ENCODE measurements around the gene MMP1.
A peak's percentile ranks its signal among the peaks of the same experiment; 100 is the strongest.

Gene MMP1

DNA sequence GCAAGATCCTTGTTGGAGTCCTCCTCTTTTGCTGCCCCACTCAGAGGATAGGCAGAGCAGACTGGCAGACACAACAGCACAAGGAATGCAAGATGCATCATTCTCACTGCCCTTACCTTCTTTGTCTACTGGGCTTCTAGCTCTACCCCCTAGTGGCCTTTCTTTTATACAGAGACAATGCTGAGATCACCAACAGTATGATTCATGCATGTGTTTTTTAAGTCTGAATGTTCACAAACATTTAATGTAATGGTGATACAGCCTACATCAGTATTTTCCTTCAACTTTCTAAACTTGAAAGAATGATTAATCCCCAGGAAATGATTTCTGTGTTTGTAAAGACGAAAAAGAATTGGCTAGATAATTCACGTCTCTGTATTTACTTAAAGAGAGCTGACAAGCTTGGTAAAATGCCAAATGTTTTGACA lies 17.5 kb downstream of the MMP1 start, which contains the start of gene MMP10:
TSS of gene MMP10 (minus strand) at position 138 of the 428 bp plus-strand sequence. CDS start at position 101, 37 bp downstream.
- FAIRE-seq (no peak), DNase-seq (ENCODE audit: insufficient read length, low spot score) (no peak)
- TF ChIP-seq, protein P1, sequence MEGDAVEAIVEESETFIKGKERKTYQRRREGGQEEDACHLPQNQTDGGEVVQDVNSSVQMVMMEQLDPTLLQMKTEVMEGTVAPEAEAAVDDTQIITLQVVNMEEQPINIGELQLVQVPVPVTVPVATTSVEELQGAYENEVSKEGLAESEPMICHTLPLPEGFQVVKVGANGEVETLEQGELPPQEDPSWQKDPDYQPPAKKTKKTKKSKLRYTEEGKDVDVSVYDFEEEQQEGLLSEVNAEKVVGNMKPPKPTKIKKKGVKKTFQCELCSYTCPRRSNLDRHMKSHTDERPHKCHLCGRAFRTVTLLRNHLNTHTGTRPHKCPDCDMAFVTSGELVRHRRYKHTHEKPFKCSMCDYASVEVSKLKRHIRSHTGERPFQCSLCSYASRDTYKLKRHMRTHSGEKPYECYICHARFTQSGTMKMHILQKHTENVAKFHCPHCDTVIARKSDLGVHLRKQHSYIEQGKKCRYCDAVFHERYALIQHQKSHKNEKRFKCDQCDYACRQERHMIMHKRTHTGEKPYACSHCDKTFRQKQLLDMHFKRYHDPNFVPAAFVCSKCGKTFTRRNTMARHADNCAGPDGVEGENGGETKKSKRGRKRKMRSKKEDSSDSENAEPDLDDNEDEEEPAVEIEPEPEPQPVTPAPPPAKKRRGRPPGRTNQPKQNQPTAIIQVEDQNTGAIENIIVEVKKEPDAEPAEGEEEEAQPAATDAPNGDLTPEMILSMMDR (IDR thresholded peaks at IDR 0.05; ENCODE audit: insufficient read depth, missing control alignments), result peak; percentile 38

DNA sequence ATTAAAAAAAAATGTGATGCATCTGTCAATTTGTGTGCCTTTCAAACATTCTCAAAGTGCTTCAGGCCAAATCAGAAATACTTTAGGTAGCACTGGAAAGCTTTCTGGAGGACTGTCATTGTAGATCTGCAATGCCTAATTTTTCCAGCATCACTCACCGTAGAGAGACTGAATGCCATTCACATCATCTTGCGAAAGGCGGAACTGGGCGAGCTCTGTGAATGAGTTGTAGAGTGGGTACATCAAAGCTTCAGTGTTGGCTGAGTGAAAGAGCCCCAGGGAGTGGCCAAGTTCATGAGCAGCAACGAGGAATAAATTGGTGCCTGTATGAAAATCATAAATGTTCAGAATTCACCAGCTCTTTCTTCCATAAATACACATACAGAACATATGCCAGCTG lies 21.5 kb downstream of the MMP1 start:
- TF ChIP-seq, protein P1 (IDR thresholded peaks at IDR 0.05; ENCODE audit: insufficient read depth, missing control alignments), result no peak
- no peak for DNase-seq (ENCODE audit: insufficient read length, low spot score)
- FAIRE-seq, result no peak

GRCh38 chr11:102773386-102773785 lies 24.6 kb downstream of the MMP1 start:
- no peak for DNase-seq (ENCODE audit: insufficient read length, low spot score)
- TF ChIP-seq, protein P1 (IDR thresholded peaks at IDR 0.05; ENCODE audit: insufficient read depth, missing control alignments), result no peak
- no peak for FAIRE-seq

GRCh38 chr11:102771351-102771750 lies 26.6 kb downstream of the MMP1 start:
- FAIRE-seq, result no peak
- TF ChIP-seq, protein P1 (IDR thresholded peaks at IDR 0.05; ENCODE audit: insufficient read depth, missing control alignments), result no peak
- DNase-seq (ENCODE audit: insufficient read length, low spot score), result no peak

GRCh38 chr11:102770191-102770590 lies 27.8 kb downstream of the MMP1 start:
- no peak for DNase-seq (ENCODE audit: insufficient read length, low spot score)
- no peak for FAIRE-seq
- TF ChIP-seq, protein P1 (IDR thresholded peaks at IDR 0.05; ENCODE audit: insufficient read depth, missing control alignments), result no peak

DNA sequence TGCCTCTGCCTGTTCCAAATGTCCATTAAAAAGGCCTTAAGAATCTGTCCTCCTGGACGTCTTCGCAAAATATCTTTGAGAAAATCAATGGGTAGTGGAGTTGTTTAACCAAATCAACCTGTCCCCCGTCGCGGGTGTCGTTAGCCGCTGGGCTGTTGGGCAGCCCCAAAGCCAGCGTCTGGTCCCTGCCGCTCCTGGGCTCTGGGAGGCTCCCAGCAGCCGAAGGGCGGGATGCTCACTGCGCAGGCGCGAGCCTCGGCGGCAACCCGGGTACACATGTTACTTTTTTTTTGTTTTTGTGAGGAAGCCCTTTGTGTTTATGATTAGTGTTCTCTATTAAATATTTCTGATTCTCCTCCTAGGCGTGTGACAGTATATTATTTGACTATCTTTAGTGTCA lies 30.2 kb downstream of the MMP1 start:
- FAIRE-seq (no peak), DNase-seq (ENCODE audit: insufficient read length, low spot score) (no peak)
- TF ChIP-seq, protein P1 (IDR thresholded peaks at IDR 0.05; ENCODE audit: insufficient read depth, missing control alignments), result no peak

DNA sequence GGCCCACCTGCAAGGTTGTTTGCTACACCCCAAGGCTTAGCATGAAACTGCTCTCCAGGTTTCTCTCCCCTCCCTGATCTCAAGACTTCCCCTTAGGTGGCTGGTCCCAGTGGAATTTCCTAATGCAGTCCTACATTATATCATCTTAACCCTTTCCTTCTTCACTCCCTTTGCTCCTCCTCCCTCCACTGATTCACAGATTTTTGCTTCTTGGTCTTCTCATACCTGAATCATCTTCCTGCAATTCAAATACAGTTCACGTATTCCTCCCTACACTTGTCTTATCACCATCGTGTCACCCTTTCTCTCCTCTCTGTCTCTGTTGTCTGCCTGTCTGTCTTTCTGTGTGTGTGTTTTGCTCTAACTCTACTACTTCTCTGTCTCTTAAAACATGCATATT lies 34.5 kb downstream of the MMP1 start:
- FAIRE-seq (no peak), DNase-seq (ENCODE audit: insufficient read length, low spot score) (no peak)
- TF ChIP-seq, protein P1 (IDR thresholded peaks at IDR 0.05; ENCODE audit: insufficient read depth, missing control alignments), result no peak

All from D721Med (cell line).